ENCODE measurements around the gene MEIS1.

The MEIS1 gene

DNA sequence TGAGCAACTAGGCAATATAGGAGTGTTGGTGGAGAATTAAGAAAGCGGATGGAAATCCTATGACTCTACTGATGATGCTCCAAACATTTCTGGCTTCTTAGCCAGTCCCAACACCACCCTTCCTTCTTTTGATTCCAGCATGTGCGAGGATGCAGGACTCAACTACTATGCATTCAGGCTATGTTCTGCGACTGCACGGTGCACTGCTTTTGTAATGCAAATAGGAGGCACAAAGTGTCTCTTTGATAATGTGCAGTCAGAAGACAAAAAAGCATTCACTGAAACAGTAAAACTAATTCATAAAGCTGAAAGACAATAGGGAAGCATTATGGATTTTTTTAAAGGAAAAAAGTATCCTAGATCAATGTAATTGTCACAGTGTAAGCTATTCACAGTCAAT lies 106.7 kb downstream of the MEIS1 start:
- DNase-seq: no peak

DNA sequence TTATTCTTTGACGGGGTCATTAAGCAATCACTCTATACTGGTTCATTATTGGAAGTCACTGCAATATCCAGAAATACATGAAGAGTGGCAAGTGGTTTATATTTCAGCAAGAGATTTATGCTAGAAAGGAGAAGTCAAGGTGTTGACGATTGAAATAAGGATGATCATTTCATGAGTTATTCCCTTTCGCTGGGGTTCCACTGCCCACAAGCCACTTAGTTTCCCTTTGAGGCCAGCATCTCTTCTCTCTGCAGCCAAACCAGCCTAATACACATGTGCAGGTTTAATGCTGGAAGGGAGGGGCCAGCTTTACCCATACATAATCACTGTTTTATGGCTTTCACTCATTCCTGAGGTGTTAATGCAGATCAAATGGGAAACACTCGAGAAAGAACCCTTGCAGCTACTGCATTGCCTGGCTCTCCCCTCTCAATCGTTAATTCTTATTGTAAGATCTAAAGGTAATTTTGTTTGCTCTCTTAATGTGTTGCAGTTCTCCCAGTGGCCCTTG lies 108.4 kb downstream of the MEIS1 start:
- DNase-seq: no peak

DNA sequence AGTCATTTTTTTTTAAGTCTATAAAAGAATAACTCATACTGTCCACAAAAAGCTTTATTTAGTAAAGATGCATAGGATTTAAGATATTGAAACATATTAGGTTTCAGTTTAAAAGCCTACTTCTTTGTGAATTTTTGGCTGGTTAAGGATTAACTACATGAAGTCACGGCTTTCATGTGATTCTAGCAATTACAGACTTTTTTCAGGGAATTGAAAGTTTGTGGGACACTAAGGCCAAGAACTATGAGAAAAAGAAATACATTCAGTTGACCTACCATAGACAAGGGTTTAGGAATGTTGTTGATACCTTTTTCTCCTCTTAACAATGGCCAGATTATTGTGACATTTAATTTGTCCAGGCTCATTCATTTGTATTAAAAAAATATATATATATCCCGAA lies 109.3 kb downstream of the MEIS1 start:
- DNase-seq: no peak

DNA sequence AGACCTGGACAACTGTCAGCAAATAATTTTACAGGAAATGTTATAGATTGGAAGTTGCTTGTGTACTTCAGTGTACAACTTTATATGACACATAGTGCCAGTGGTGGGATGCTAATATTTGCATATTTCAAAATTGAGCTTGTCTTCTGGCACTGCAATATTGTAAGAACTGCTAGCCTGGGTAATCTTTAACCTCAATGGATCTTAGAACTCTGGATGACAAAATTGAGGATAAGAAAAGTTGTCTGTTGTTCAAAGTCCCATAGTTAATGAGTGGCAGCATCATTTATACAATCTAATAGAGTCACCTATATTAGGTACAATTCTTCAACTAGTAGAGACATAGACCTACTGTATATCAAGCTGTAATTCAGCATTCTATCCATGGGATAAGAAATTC lies 110.3 kb downstream of the MEIS1 start:
- DNase-seq: no peak

DNA sequence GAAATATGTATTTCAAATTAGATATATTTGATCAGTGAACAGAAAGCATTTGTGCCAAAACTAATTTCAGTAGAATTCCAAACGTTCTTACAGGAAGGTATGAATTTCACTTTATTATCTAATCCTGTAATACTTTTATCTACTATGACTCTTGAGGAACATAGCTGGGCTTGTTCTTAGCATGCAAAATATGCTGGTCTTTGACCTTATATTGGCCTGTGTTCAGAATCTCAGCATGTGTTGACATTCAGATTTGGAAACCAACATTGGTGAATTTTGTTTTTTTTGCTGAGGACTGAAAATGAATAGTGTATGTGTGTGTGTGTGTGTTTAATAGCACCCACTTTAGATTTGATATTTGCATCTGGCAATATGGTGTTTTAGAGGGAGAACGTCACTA lies 112.2 kb downstream of the MEIS1 start:
- no peak for DNase-seq

DNA sequence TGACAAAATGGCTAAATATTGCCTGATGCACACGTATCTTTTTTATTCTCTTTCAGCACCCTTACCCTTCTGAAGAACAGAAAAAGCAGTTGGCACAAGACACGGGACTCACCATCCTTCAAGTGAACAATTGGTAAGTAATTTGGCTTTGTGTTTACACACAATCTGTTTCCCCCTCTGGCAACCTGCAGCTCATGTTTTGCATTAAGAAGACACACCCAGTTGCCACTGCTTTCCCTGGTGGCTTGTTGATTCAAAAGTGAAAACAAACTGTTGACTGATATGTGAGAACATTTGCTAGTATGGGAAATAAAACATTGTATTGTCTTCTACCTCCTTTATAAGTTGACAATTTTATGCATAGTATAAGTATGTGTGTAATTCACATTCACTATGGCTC lies 113.0 kb downstream of the MEIS1 start:
- DNase-seq: no peak

DNA sequence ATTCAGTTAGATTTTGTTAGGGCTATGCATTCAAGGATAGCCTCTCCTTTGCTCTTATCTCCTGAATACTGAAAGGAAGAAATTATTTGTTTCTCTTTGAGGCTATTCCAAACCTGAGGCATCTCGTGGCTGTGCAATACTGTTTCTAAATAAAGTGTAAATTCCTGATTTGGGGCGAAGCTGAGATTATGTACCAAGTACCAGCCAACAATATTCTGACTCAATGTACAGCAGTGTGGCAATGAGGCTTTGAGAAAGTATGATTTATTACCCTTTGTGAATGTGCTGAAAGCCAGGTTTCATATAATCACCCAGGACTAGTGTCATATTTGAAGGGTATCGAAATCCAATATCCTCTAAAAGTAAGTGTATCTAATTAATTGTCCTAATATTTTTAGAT lies 113.5 kb downstream of the MEIS1 start:
- no peak for DNase-seq

DNA sequence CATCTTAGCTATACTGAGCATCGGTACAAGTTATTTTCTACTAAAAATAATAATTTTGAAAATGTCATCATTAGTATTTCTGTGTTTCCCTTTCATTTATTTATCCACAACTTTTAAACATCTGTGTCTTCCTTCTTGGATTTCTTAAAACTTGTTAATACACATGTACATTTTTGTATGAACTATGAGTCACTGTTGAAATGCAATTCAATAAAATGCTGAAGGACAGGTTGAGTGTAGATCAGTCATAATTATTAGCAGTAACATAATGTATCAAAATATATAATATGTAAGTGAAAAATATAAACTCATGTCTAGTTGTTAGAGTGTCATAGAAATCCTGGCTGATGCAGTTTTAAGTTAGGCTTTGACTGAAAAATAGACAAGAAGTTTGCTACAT lies 115.9 kb downstream of the MEIS1 start:
- no peak for DNase-seq

DNA sequence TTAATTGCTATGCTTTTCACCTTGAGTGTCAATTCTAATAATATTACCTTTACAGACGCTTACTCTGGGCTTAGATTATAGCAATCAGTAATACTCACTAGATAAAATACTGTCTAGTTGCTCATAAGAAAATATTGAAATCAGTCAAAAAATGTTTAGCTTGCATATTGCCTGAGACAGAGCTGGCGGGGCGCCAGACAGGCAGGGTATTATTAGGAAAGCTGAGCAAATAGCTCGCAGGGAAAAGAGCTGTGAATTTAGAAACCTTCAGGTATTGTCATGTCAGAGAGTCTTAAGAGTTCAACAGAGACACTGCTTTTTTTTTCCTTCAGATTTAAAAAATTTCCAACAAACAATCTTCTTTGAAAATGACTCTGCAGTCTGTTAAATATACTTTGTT lies 118.4 kb downstream of the MEIS1 start:
- DNase-seq: no peak

DNA sequence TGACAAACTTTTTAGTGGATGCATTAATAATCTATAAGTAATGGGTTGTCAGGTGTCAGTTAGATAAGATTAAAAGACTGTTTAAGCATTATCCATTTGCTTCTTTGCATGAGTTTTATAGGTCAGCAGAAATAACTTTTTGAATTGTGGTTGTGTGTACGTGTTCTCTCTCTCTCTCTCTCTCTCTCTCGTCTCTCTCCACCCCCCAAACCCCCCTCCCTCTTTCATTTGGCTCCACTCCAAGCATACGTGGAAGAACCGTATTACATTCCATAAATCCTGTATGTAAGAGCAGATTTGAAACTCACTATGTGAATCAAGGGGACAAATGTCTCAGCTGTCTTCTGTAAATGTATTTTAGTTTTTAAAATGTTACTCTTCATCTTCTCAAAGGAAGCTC lies 120.2 kb downstream of the MEIS1 start:
- no peak for DNase-seq

DNA sequence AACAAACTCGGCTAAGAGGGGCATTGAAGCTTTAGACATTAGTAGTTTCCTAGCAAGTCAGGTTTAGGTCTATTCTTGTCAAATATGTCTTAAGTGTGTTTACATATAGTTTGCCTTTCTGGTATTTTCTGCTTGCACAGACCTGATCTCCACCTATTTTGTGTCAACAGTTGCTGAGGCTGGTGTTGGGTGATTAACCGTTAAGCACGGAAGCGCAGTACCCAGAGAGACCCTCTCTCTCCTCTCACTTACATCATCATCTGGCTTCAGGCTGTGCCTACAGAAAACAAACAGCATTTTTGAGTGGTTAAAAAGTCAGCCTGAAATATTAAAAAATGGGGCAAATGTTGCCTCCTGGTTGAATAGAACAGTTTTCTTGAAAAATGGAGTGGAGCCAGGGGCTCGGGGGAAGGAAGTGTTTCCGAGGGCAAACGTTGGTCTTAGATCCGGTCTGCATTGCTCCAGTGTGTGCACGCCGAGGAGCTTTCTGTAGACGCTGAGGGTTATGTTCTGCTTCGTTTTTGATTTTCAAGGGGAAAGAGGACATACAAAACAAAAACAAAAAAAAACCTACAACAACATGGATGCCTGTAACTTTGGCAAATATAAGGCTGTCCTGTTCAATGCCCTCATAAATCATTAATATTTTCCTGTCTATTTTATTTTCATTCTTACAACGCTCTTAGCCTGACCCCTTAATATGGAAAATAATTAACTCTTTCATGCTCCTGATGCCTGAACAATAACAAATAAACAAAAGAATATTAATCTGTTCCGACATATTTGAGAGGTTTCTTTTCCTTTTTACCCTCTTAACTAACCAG lies 120.8 kb downstream of the MEIS1 start:
- no peak for DNase-seq

DNA sequence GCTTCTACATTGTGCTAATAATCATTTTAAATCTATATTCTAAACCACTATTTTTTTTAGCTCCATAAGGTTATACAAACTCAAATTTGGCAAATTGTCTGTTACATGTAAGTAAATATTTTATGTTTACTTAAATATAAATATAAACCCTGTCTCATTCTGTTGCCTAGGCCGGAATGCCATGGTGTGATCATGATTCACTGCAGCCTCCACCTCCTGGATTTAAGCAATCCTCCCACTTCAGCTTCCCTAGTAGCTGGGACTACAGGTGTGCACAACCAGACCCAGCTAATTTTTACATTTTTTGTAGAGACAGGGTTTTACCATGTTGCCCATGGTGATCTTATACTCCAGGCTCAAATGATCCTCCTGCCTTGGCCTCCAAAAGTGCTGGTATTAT lies 124.7 kb downstream of the MEIS1 start:
- DNase-seq: no peak

DNA sequence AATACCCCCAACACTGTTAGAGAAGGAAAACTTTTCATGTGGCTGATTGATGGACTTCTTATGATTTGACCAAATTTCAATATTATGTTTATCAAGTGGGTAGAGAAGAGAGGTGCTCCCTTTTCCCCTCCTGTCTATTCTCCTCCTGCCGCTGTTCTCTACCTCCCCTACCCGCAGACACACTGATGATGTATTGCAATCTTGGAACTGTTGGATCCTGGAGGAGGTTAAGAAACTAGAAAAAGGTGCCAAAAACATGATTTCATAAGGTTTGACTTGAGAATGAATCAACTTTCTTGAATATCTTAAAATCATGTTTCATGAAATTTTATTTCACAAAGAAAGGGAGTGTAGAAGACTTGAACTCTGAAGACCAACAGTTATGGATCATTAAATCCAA lies 125.8 kb downstream of the MEIS1 start:
- no peak for DNase-seq

DNA sequence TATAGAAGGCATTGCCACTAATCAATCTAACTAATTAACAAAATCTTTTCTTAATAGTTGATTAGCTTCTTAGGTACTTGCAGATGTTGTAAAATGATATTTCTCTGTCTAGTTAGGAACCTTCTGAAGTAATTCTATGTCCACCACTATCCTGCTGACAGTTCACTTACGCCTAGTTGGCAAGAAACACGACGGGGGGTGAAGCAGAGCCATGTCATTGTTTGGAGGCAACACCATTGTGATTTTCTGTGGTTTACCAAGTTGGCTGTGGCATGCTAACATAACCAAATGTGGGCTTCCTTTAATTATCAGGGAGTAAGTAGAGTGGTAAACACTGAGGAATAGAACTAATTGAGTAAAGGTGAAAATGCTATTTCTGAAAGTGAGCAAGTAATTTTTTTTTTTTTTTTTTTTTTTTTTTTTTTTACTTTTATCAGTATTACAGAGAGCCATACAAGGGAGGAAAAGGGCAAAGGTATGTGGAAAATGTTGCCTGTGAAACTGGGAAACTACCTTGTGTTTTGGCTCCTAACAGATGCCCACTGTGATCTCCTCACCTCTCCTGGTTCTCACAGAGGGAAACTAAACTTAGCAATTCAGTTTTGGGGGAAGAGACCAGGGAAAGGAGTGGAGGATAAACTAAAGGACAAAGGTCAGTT lies 126.8 kb downstream of the MEIS1 start:
- DNase-seq: no peak

DNA sequence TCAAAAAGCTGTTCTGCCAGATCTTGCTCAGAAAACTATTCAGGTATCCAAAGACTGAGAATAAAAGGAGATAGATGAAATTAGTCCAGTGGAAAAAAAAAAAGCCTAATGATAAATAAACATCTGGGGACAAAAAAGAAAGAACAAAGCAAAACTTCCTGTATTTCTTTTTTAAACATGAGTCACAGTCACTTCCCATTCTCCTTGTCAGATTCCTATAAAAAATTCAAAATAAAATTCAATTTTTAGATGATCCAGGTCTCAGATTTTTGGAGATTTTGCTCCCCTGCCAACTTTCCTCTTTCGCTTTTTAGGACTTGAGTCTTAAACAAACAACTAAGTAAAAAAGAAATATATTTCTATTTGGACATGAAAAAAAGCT lies 127.4 kb downstream of the MEIS1 start:
- no peak for DNase-seq

DNA sequence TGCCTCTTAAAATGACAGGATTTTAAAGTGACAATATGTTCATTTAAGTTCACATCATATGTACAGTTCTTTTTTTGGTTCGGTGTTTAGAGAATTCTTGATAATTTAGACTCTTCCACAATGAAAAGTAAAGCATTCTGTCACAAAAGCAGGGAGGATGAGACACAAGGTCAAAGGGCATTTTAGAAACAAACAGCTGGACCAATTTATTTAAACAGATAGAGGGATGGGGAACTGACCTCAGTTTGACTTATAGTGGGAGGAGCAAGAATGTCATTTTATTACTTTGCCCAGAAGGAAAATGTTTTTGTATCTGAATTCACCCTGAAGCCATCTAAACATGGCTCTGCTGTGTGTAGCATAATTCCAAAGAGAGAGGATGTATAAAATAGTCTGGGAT lies 128.5 kb downstream of the MEIS1 start:
- no peak for DNase-seq

DNA sequence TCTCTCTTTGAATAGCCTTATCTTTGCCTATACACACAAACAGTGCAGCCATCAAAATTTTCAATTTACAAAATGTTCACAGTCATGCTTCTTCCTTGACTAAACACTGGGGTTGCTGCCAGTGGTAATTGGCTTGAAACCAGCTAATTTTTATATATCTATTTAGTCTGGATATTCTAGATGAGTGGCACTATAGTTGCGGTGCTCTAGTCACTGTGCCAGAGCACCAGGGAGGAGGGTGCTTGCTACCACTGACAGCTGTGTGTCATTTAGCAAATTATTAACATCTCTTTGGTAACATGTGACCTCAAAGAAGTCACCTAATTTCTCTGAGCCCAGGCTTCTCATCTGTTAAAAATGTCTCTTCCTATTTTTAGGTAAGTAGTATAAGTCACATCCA lies 130.4 kb downstream of the MEIS1 start:
- no peak for DNase-seq

DNA sequence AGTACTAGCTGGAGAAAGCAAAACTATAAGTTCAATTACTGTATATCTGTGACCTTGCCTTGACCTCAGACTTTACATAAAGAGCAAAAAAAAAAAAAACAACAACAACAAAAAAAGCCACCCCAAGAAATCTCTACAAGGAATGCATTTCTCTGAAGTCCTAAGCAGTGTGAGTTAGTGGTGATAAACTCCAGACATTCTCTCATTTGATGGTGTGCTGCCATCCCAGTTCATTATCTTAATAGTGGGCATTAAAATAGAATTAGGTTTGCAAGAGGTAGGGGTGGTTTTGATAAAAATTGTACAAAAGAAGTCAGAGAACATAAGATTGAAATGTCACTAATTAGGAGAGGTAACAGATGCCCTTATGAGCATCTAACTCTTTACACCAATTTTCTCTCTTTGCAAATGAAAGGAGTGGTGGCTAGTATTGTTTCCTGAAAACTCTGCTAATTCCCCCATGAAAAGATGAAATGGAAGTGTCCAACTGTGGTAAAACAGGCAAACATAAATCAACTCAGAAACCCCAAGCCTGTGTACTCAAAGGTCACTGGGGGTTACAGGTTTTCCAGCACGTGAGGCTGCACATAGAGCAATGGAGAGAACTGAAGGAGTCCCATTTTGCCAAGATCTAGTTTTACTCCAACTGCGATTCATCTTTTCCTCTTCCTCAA lies 131.9 kb downstream of the MEIS1 start:
- DNase-seq: no peak

DNA sequence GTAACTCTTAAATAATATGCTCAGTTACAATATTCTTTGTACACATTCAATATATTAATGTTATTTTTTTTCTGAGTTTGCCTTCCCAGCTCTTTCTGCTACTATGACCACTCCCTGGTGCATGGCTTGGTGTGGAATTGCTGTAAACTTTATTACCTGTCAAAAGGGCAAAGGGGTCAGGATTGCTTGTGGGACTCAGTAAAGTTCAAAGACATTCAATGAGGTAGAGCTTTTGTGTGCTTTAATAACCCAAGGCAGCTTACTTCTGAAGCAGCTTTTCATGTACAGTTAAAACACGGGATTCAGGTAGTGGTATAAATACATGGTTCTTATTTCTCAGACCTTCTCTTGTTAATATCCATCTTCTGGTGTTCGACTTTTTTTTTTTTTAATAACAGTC lies 132.8 kb downstream of the MEIS1 start:
- DNase-seq: no peak

DNA sequence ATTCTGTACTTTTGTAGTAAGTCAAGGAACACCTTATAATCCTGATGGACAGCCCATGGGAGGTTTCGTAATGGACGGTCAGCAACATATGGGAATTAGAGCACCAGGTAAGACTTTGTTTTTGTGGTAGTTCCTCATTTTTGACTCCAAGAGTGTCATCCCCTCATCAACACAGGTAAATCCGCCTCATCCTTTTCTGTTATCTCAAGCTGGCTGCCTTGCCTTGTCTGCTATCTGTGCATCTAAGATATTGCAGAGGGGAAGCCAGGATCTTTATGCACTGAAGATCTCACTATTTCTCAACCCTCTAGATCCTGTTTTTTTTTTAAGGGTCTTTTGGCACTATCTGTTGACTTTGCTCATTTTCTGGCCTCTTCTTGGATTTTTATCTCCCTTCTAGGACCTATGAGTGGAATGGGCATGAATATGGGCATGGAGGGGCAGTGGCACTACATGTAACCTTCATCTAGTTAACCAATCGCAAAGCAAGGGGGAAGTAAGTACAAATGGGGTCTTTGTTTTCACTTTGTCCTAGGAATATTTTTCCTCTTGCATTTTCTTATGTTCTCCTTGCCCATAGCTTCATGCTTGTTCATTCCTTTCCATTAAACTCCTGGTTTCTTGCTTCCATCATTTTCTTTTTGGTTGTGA lies 133.8 kb downstream of the MEIS1 start:
- DNase-seq: no peak

DNA sequence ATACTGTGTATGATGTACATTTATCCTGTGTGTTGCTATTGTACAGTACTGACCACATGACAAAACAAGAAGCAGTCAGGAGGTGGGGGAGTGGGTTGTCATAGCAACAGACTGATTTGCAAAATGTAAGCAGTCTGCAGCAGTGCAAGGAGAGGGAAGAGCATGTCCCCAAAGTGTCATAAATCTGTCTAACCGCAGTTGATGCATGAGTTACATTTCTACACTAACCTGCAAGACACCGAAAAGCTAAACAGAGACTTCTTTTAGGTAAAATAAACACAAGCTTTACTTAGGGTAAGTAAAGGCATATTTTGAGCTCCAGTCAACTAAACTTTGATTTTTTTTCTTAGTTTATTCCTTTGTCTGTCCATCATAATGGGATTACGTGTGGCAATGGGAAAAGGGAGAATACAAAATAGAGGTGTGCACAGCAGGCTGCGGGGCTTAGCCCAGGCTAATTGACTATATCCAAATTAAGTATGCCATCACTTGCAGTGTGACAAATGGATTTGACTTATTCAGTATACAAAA lies 134.5 kb downstream of the MEIS1 start:
- DNase-seq: no peak

DNA sequence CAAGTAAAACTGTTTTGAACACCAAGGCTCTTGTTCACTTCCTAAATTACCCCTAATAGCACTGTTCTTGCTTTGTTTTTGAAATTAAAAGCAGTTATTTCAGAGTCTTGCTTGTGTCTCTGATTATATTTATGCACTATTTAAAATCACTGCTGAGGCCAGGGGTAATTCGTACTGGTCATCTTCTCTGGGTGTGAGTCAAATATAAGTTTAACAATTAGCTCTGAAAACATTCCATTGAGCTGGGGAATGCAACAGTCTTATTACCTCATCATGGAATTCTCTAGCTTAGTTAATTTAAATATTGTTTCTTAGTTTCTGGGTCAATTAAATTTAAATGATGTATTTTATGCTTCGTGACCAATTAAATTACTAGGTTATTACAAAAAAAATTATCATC lies 135.0 kb downstream of the MEIS1 start:
- no peak for DNase-seq

DNA sequence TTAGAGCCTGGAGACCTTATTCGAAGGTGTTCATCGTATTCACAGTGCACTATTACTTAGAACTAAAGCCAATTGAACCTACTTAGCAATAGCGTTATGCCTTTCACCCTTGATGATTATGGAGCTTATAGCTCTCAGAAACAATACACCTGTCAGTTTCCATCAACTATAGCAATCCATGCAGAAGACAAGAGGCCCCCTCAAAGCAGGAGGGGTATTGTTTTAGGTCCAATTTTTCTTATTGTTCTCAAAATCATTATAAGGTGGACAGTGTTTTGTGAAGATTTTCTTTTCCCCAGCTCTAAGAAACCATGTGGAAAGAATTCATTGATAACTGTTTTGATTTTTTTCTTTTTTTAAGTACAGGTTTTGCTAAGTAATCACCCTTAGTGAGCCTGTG lies 135.5 kb downstream of the MEIS1 start:
- no peak for DNase-seq

Measured in stimulated activated naive CD4-positive, alpha-beta T cell (primary cell).